ENCODE measurements around the gene RNF130. TPM values are rescaled to one million over a fixed set of nuclear protein-coding genes. Genes with fewer than 3 reads are reported as not detected.

The RNF130 gene
- total RNA-seq, 1 donor from 2014 or later = 102 TPM

DNA sequence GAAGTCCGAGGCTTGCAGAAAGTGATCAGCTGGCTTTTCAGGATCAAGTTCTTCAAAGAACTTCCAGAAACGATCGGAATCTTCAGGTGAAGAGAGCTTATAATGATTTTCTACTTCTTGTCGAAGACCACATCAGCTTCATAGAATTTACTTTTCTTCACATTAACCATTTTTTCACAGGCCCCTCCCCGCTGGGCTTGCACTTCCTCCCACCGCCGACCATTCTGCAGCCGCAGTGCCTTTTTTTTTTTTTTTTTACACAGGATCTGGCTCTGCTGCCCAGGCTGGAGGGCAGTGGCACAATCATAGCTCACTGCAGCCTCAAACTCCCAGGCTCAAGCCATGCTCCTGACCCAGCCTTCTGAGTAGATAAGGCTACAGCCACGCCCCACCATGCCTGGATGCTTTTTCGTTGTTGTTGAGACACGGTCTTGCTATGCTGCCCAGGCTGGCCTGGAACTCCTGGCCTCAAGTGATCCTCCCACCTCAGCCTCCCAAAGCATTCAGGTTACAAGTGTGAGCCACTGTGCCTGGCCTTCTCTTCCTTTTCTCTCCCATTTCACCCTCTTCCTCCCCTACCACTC lies 15.3 kb upstream of the RNF130 start:
- ATAC-seq (no peak), DNase-seq (ENCODE audit: low spot score) (peak; percentile 27)

GRCh38 chr5:180085837-180086236 lies 14.3 kb upstream of the RNF130 start:
- DNase-seq (ENCODE audit: low spot score) = no peak

GRCh38 chr5:180084638-180085561 lies 13.3 kb upstream of the RNF130 start:
- no peak for ATAC-seq
- DNase-seq (ENCODE audit: low spot score) = peak; percentile 43

More at GRCh38 chr5:180085837-180086236, 14.3 kb upstream of the RNF130 start:
- ATAC-seq = no peak

DNA sequence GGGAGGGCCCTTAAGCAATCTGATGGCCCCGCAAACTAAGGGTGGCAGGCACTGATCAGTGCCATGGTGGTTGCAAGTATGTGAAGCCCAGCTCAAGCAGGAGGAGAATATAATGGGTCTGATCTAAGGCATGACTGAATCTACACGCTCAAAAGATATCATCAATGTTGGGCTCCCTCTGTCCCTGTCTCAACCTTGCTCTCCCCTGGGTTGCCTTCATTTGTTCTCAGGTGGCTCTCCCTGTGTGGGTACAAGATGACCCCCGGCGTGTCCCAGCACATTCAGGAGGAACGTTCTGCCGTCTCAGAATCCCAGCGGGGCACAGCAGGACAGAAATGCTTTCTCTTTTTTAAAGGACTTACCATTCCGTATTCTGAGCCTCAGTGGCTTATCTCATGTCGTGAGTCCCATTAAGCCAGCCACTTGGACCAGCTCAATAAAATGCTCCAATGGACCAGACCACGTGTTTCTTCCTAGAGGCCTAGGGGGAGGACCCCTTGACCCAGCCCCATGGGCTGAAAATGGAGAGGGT lies 12.0 kb upstream of the RNF130 start:
- ATAC-seq (no peak), DNase-seq (ENCODE audit: low spot score) (peak; percentile 14)

DNA sequence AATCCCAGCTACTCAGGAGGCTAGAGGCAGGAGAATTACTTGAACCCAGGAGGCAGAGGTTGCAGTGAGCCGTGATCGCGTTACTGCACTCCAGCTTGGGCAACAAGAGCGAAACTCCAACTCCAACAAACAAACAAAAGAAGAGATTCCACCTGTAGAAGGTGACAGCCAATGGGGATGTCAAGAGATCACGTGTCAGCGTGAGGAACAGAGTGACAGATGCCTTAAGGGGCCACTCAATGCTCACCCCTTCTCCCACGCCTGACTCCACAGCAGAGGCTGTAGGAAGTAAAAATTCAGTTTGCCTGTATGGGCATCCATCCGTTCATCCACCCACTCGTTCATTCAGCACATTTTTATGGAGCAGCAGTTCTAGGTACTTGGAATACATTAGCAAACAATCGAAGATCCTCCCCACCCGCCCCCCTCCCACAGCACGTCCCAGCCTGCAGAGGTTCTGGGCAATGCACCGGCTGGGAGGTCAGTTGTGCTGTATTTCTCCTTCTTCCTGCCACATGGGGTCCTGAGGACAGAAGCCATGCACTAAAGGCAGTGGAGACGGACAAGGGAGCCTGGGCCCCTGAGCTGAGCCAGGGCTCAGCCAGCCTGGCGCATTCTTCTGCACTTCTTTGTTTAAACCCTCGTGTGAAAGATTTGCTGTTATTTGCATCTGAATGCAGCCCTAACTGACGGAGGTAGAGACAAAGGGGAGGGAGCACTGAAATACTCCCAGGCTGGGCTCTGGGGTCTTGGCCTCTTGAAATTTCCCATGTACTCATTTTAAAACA lies 11.3 kb upstream of the RNF130 start:
- DNase-seq (ENCODE audit: low spot score) = no peak
- no peak for ATAC-seq

DNA sequence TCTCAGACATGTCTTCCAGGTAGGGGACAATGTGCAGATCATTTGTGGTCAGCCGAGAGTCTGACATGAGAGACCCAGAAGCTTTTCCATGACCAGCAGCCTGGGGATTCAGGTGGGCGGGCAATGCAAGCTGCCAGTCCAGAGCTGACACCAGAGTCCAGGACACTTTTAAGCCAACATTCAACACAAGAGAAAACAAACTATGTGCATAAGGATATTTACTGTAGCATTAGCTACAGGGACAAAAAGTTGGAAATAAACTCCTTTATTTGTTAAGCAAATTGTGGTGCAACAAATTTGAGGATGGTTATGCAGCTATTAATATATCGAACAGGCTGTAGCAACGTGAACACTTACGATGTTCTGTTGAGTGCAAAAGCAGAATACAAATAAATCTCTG lies 9.9 kb upstream of the RNF130 start:
- ATAC-seq = peak; percentile 48
- DNase-seq (ENCODE audit: low spot score) = no peak

DNA sequence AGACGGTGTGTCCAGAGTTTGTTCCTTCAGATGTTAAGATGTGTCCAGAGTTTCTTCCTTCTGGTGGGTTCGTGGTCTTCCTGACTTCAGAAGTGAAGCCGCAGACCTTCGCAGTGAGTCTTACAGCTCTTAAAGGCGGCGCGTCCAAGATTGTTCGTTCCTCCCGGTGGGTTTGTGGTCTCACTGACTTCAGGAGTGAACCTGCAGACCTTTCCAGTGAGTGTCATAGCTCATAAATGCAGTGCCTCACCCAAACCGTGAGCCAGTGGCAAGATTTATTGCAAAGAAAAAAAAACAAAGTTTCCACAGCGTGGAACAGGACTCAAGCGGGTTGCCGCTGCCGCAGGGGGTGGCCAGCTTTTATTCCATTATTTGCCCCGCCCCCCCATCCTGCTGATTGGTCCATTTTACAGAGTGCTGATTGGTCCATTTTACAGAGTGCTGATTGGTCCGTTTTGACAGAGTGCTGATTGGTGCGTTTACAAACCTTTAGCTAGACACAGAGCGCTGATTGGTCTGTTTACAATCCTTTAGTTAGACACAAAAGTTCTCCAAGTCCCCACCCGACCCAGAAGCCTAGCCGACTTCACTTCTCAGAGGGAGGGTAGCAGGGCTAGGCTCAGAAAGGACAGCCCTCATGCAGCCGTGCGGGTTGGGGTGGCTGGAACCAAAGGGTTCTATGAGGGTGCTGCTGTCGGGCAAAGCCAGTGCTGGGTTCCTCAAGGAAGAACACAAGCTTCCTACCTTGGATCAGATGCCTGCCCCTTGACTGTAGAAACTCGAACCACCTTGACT lies 9.1 kb upstream of the RNF130 start:
- DNase-seq (ENCODE audit: low spot score) (no peak), ATAC-seq (no peak)

GRCh38 chr5:180079702-180080466 lies 8.3 kb upstream of the RNF130 start:
- ATAC-seq (no peak), DNase-seq (ENCODE audit: low spot score) (no peak)

DNA sequence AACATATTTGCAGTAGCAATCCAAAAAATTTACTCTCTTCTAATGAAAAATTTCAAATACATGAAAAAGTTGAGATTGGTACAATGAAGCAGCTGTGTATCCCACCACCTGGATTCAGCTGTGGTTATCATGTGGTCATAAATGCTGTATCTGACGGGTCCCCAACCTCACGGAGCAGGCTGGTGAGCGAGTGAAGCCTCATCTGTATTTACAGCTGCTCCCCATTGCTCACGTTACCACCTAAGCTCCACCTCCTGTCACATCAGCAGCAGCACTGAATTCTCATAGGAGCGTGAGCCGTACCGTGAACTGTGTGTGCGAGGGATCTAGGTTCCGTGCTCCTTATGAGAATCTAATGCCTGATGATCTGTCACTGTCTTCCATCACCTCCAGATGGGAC lies 6.8 kb upstream of the RNF130 start:
- ATAC-seq = no peak
- DNase-seq (ENCODE audit: low spot score) = no peak

- DNase-seq (ENCODE audit: low spot score) (peak; percentile 84), ATAC-seq (peak; percentile 79)
Measured at GRCh38 chr5:180077594-180078284, 6.2 kb upstream of the RNF130 start.

- ATAC-seq = peak; percentile 1
- no peak for DNase-seq (ENCODE audit: low spot score)
Measured at GRCh38 chr5:180075703-180076102, 4.1 kb upstream of the RNF130 start.

DNA sequence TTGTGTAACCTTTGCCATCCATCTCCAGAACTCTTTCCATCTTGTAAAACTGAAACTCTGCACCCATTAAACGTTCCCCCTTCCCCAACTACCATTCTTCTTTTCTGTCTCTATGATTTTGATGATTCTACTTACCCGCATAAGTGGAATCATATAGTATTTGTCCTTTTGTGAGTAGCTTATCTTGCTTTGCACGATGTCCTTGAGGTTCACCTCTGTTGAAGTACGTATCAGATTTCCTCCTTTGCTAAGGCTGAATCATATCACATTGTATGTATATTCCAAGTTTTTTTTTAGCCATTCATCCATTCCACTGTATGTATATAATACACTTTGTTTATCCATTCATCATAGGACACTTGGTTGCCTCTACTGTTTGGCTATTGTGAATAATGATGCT lies 2.9 kb upstream of the RNF130 start:
- DNase-seq (ENCODE audit: low spot score) (no peak), ATAC-seq (no peak)

- no peak for DNase-seq (ENCODE audit: low spot score)
- ATAC-seq = no peak
Measured at GRCh38 chr5:180072556-180072955, 997 bp upstream of the RNF130 start.

GRCh38 chr5:180072256-180072548 lies 643 bp upstream of the RNF130 start:
- ATAC-seq (no peak), DNase-seq (ENCODE audit: low spot score) (no peak)

GRCh38 chr5:180070756-180071530 lies 616 bp downstream of the RNF130 start:
- DNase-seq (ENCODE audit: low spot score) (peak; percentile 68), ATAC-seq (peak; percentile 24)

GRCh38 chr5:180069589-180070247 lies 1.8 kb downstream of the RNF130 start:
- peak; percentile 4 for ATAC-seq
- peak; percentile 62 for DNase-seq (ENCODE audit: low spot score)

- no peak for ATAC-seq
- no peak for DNase-seq (ENCODE audit: low spot score)
Measured at GRCh38 chr5:180068519-180069090, 3.0 kb downstream of the RNF130 start.

DNA sequence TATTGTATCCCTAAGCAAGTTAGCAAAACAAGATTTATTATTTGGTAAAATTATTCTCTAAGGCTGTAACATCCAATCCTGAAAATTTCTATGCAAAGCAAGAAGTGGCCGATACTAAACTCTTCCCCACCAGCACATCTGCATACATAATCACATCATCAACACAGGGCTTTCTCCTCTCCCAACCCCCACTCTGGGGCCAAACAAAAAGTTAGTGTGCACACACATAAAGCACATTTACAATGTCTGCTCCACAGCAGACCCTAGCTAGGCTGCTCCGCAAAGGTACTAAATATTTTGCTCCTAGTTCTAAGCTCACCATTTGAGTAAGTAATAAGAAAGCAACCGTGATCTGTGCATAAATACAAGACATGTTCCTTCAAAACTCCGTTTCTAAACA lies 3.6 kb downstream of the RNF130 start:
- ATAC-seq = no peak
- DNase-seq (ENCODE audit: low spot score) = no peak
